GM19239 (cell line): Measurements from ENCODE around the gene MRPS6.

Experiments
- DNase-seq: peaks from one replicate; pipeline ENCODE4 v3.0.0; 2011; ENCODE audit warnings: low spot score; ENCODE audit not compliant: insufficient read length
- FAIRE-seq: peaks from 2 replicates; lab custom pipeline; 2011; peaks lifted over from hg19 to GRCh38; lab: Jason Lieb, UNC

The MRPS6 gene

GRCh38 chr21:34129039-34129891, 55.9 kb downstream of the MRPS6 start:
- FAIRE-seq = no peak
- no peak for DNase-seq

- no peak for FAIRE-seq
Measured at GRCh38 chr21:34129901-34130715, 56.7 kb downstream of the MRPS6 start.

GRCh38 chr21:34130716-34130985, 57.3 kb downstream of the MRPS6 start:
- FAIRE-seq = no peak
- DNase-seq = no peak

More at GRCh38 chr21:34129901-34130715, 56.7 kb downstream of the MRPS6 start:
- DNase-seq = no peak

GRCh38 chr21:34131586-34131985, 58.2 kb downstream of the MRPS6 start:
- no peak for DNase-seq
- no peak for FAIRE-seq

GRCh38 chr21:34132202-34132601, 58.8 kb downstream of the MRPS6 start:
- DNase-seq = no peak
- no peak for FAIRE-seq

GRCh38 chr21:34132926-34133325, 59.5 kb downstream of the MRPS6 start:
- DNase-seq (no peak), FAIRE-seq (no peak)

GRCh38 chr21:34133392-34133791, 60.0 kb downstream of the MRPS6 start:
- no peak for FAIRE-seq
- DNase-seq = no peak

GRCh38 chr21:34133802-34134201, 60.4 kb downstream of the MRPS6 start:
- no peak for FAIRE-seq

GRCh38 chr21:34135330-34135729, 62.0 kb downstream of the MRPS6 start:
- DNase-seq = no peak
- no peak for FAIRE-seq

More at GRCh38 chr21:34133802-34134201, 60.4 kb downstream of the MRPS6 start:
- DNase-seq = no peak

- FAIRE-seq (no peak), DNase-seq (no peak)
Measured at GRCh38 chr21:34141373-34141772, 68.0 kb downstream of the MRPS6 start.

- FAIRE-seq (no peak), DNase-seq (no peak)
Measured at GRCh38 chr21:34143685-34144182, 70.4 kb downstream of the MRPS6 start.

- DNase-seq = no peak
- no peak for FAIRE-seq
Measured at GRCh38 chr21:34144224-34144623, 70.8 kb downstream of the MRPS6 start.

GRCh38 chr21:34147792-34148418, 74.5 kb downstream of the MRPS6 start:
- DNase-seq (no peak), FAIRE-seq (no peak)

GRCh38 chr21:34148419-34148804, 75.0 kb downstream of the MRPS6 start:
- FAIRE-seq = no peak
- no peak for DNase-seq

- FAIRE-seq (no peak), DNase-seq (no peak)
Measured at GRCh38 chr21:34148826-34149558, 75.6 kb downstream of the MRPS6 start.

- FAIRE-seq (no peak), DNase-seq (no peak)
Measured at GRCh38 chr21:34152500-34152899, 79.1 kb downstream of the MRPS6 start.

- FAIRE-seq (no peak), DNase-seq (no peak)
Measured at GRCh38 chr21:34154878-34155277, 81.5 kb downstream of the MRPS6 start.

GRCh38 chr21:34156957-34157356, 83.6 kb downstream of the MRPS6 start:
- no peak for DNase-seq
- no peak for FAIRE-seq

GRCh38 chr21:34157521-34157920, 84.1 kb downstream of the MRPS6 start:
- FAIRE-seq (no peak), DNase-seq (no peak)
